22Rv1 (cell line): ENCODE measurements around the gene TOP3B.

Experiments used
- H3K27ac ChIP-seq: fragments of 450-650 bp; 2 replicates; pipeline ENCODE4 v1.5.1; 2017
- CTCF ChIP-seq: fragments of 450-650 bp; IDR thresholded peaks from 2 replicates; pipeline ENCODE4 v1.5.1; 2017; ENCODE audit warnings: mild to moderate bottlenecking
- ZFX ChIP-seq: fragments of 450-650 bp; IDR thresholded peaks from 2 replicates; pipeline ENCODE4 v1.6.1; 2017; ENCODE audit warnings: antibody characterized with exemption, borderline replicate concordance

The TOP3B gene

GRCh38 chr22:21982338-21982965, at the start of gene TOP3B:
TSS of gene TOP3B (minus strand) at chr22:21982787. CDS start at chr22:21975709, 7,078 bp downstream.
- no peak for TF ChIP-seq ZFX
- TF ChIP-seq CTCF = no peak
- peak within 1 kb of the TSS; percentile 47; the same call in 1 of the 2 replicates for H3K27ac ChIP-seq

GRCh38 chr22:22031183-22031945, 48.8 kb upstream of the TOP3B start:
- no peak overlapping the region for H3K27ac ChIP-seq

GRCh38 chr22:22030493-22031182, 48.1 kb upstream of the TOP3B start:
- H3K27ac ChIP-seq = no peak overlapping the region
- no peak for TF ChIP-seq ZFX
- TF ChIP-seq CTCF = peak; percentile 28; the same call in 1 of the 2 replicates

More at GRCh38 chr22:22031183-22031945, 48.8 kb upstream of the TOP3B start:
- TF ChIP-seq CTCF = no peak
- no peak for TF ChIP-seq ZFX

GRCh38 chr22:22027955-22028354, 45.4 kb upstream of the TOP3B start:
- no peak overlapping the region for H3K27ac ChIP-seq
- TF ChIP-seq ZFX = no peak
- TF ChIP-seq CTCF = no peak

GRCh38 chr22:22026157-22026831, 43.7 kb upstream of the TOP3B start:
- no peak overlapping the region for H3K27ac ChIP-seq

More at GRCh38 chr22:22026157-22026831, 43.7 kb upstream of the TOP3B start:
- TF ChIP-seq ZFX (no peak), CTCF (no peak)
